Activated CD4-positive, alpha-beta T cell treated with anti-CD3 and anti-CD28 coated beads for 24 hours (primary cell): ENCODE measurements around the gene HTR6.

Source experiments
- DNase-seq, 2 donors: peaks; one replicate each; pipeline ENCODE4 v3.0.0-alpha.2; 2020; ENCODE audit warnings: low read depth in 2 of 2

The HTR6 gene

GRCh38 chr1:19688041-19688842 lies 23.6 kb downstream of the HTR6 start:
- no peak for DNase-seq

GRCh38 chr1:19689085-19689757 lies 24.5 kb downstream of the HTR6 start:
- no peak for DNase-seq

- DNase-seq: no peak
Measured at GRCh38 chr1:19689856-19690255, 25.2 kb downstream of the HTR6 start.

GRCh38 chr1:19690342-19690741 lies 25.7 kb downstream of the HTR6 start:
- no peak for DNase-seq

GRCh38 chr1:19694298-19694697 lies 29.6 kb downstream of the HTR6 start:
- no peak for DNase-seq

- no peak for DNase-seq
Measured at GRCh38 chr1:19695772-19696171, 31.1 kb downstream of the HTR6 start.

- DNase-seq: no peak
Measured at GRCh38 chr1:19696820-19697219, 32.1 kb downstream of the HTR6 start.

GRCh38 chr1:19698181-19698580 lies 33.5 kb downstream of the HTR6 start:
- no peak for DNase-seq

- DNase-seq: no peak
Measured at GRCh38 chr1:19700079-19700777, 35.6 kb downstream of the HTR6 start.

GRCh38 chr1:19703280-19703679 lies 38.6 kb downstream of the HTR6 start:
- no peak for DNase-seq

- DNase-seq: peak; percentile 46 to 55
Measured at GRCh38 chr1:19704247-19705113, 39.8 kb downstream of the HTR6 start.

GRCh38 chr1:19705464-19705863 lies 40.8 kb downstream of the HTR6 start:
- no peak for DNase-seq

GRCh38 chr1:19706136-19706535 lies 41.5 kb downstream of the HTR6 start:
- DNase-seq: no peak

GRCh38 chr1:19708567-19709110 lies 44.0 kb downstream of the HTR6 start:
- DNase-seq: no peak

GRCh38 chr1:19709260-19709793 lies 44.7 kb downstream of the HTR6 start:
- DNase-seq: no peak

- DNase-seq: no peak
Measured at GRCh38 chr1:19710825-19711611, 46.3 kb downstream of the HTR6 start.

GRCh38 chr1:19712928-19713327 lies 48.3 kb downstream of the HTR6 start:
- DNase-seq: no peak

GRCh38 chr1:19715334-19716203 lies 50.9 kb downstream of the HTR6 start:
- peak; percentile 79 to 90 for DNase-seq

GRCh38 chr1:19717467-19717866 lies 52.8 kb downstream of the HTR6 start:
- no peak for DNase-seq
